Thyroid gland (tissue), 4 donors: ENCODE results near the gene OR2B2. TPM values are rescaled to one million over a fixed set of nuclear protein-coding genes. Genes with fewer than 3 reads are reported as not detected.
"Not testable (repeated sequence)": the region's sequence is repeated elsewhere in the genome, so short reads cannot be mapped to it uniquely, and the experiment has no call there.

ENCODE experiments used
- DNase-seq, 2 donors: peaks; one replicate each; pipeline ENCODE4 v3.0.0-alpha.2; 2019
- H3K27ac ChIP-seq, 3 donors: fragments of 200-600 bp; sonication (generic); 1 replicate in 2 of 3; 2 replicates in 1 of 3; pipeline ENCODE4 v1.5.1; 2016 to 2019; ENCODE audit warnings: mild to moderate bottlenecking in 1 of 3, moderate library complexity in 1 of 3
- H3K27me3 ChIP-seq: fragments of 200-600 bp; sonication (generic); one replicate; pipeline ENCODE4 v1.5.1; 2019
- H3K36me3 ChIP-seq, 2 donors: fragments of 200-600 bp; sonication (generic); one replicate each; pipeline ENCODE4 v1.5.1; 2016 to 2019
- H3K4me1 ChIP-seq, 2 donors: fragments of 200-600 bp; sonication (generic); one replicate each; pipeline ENCODE4 v1.5.1; 2017 to 2019
- H3K4me3 ChIP-seq, 3 donors: fragments of 200-600 bp; sonication (generic); replicated peaks in 1 of 3; 1 replicate in 2 of 3; 2 replicates in 1 of 3; pipeline ENCODE4 v1.5.1; 2016; ENCODE audit warnings: mild to moderate bottlenecking in 1 of 3
- H3K9me3 ChIP-seq: fragments of 200-600 bp; sonication (generic); one replicate; pipeline ENCODE4 v1.5.1; 2017
- CTCF ChIP-seq, 6 experiments: fragments of 200-600 bp in 3 of 6; fragments of 450-650 bp in 3 of 6; sonication (generic) in 3 of 6; IDR thresholded peaks; one replicate each; pipeline ENCODE4 v1.5.1; 2016 to 2019; ENCODE audit warnings: antibody characterized with exemption in 6 of 6, mild to moderate bottlenecking in 2 of 6, inconsistent platforms in 1 of 6, moderate library complexity in 1 of 6
- POLR2A ChIP-seq, 2 donors: fragments of 450-650 bp; IDR thresholded peaks; one replicate each; pipeline ENCODE4 v1.6.1; 2017; ENCODE audit warnings: antibody characterized with exemption in 2 of 2, mild to moderate bottlenecking in 2 of 2, moderate library complexity in 1 of 2
- WGBS, 2 donors: methylation state at CpG; one replicate each; pipeline ENCODE4 v1.1.5; 2017; 5-methylcytosine and 5-hydroxymethylcytosine counted together
- intact Hi-C: fragments of 100-400 bp; cut with DNase I; formaldehyde crosslinking; loops from one replicate; pipeline ENCODE4 v1.15.1; 2023
- total RNA-seq, 4 donors: library from RNA; depleted of rRNA; stranded (reverse); fragments of >200 nt; gene quantifications; one replicate each; pipeline ENCODE4 v1.2.3, GENCODE V29; 2016

Gene OR2B2
- total RNA-seq, 4 donors from 2014 or later, result not detected

DNA sequence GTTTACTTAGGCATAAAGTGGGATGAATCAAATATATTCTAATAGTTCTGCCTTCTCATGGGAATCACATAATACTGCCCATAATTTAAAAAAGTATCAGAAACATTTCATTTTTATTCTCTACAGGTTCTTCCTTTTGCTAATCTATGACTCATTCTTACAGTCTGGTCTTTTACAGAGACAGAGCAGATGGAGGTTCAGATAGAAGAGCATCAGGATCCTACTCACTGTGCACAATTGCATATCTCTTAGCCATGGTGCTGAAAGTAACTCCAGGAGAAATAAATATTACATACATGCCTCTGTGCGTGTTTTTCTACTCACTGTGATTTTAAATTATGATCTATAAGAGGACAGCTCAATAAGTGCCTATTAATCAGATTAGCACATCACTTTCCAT is 28.6 kb upstream of the OR2B2 start:
- Histone ChIP-seq H3K27me3 (no peaks in the 10 kb centered on the region), H3K9me3 (no peaks in the 10 kb centered on the region), H3K4me3 (no peak overlapping the region), H3K27ac (no peak overlapping the region), H3K4me1 (no peaks in the 10 kb centered on the region), H3K36me3 (no peaks in the 10 kb centered on the region)
- intact Hi-C loops, result no loop called here
- TF ChIP-seq CTCF (IDR thresholded peaks at IDR 0.05) (no peak), POLR2A (IDR thresholded peaks at IDR 0.05) (no peak)
- WGBS, 2 donors, result 76 to 90% methylated on average over 1 of the region's 1 CpG
- DNase-seq, result no peak

GRCh38 chr6:27931209-27931608 is 19.0 kb upstream of the OR2B2 start:
- H3K4me1 ChIP-seq, result no peaks in the 10 kb centered on the region
- H3K27me3 ChIP-seq, result no peaks in the 10 kb centered on the region
- no peak overlapping the region for H3K4me3 ChIP-seq
- intact Hi-C loops, result no loop called here
- TF ChIP-seq CTCF (IDR thresholded peaks at IDR 0.05), result no peak
- no peak for TF ChIP-seq POLR2A (IDR thresholded peaks at IDR 0.05)
- DNase-seq, result no peak
- H3K27ac ChIP-seq, result no peak overlapping the region
- 85 to 92% methylated on average over 2 of the region's 2 CpGs for WGBS, 2 donors
- H3K9me3 ChIP-seq, result no peaks in the 10 kb centered on the region
- H3K36me3 ChIP-seq, result no peaks in the 10 kb centered on the region

DNA sequence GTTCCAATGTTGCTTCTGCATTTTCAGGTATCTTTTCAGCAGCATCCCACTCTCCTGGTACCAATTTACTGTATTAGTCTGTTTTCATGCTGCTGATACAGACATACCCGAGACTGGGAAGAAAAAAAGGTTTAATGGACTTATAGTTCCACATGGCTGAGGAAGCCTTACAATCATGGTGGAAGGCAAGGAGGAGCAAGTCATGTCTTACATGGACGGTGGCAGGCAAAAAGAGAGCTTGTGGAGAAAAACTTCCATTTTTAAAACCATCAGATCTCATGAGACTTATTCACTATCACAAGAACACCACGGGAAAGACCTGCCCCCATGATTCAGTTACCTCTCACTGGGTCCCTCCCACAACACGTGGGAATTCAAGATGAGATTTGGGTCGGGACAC is 17.7 kb upstream of the OR2B2 start:
- H3K27me3 ChIP-seq, H3K36me3 ChIP-seq, H3K4me1 ChIP-seq, H3K9me3 ChIP-seq, H3K27ac ChIP-seq, DNase-seq, H3K4me3 ChIP-seq, intact Hi-C loops: not testable (repeated sequence)
- WGBS, 2 donors, result 82 to 88% methylated on average over 5 of the region's 5 CpGs

- WGBS, 2 donors, result 87 to 96% methylated on average over 2 of the region's 2 CpGs
Measured at GRCh38 chr6:27928041-27928440, 15.8 kb upstream of the OR2B2 start.

GRCh38 chr6:27924179-27924578 is 12.0 kb upstream of the OR2B2 start:
- Histone ChIP-seq H3K36me3 (no peaks in the 10 kb centered on the region), H3K4me1 (no peaks in the 10 kb centered on the region), H3K4me3 (no peak overlapping the region), H3K27ac (no peak overlapping the region), H3K27me3 (no peaks in the 10 kb centered on the region), H3K9me3 (no peaks in the 10 kb centered on the region)
- no peak for TF ChIP-seq CTCF (IDR thresholded peaks at IDR 0.05)
- no peak for TF ChIP-seq POLR2A (IDR thresholded peaks at IDR 0.05)
- WGBS, 2 donors, result 83 to 86% methylated on average over 6 of the region's 6 CpGs
- intact Hi-C loops, result no loop called here
- no peak for DNase-seq

More at GRCh38 chr6:27928041-27928440, 15.8 kb upstream of the OR2B2 start:
- DNase-seq, H3K4me1 ChIP-seq, H3K27ac ChIP-seq, H3K36me3 ChIP-seq, intact Hi-C loops, H3K4me3 ChIP-seq, H3K9me3 ChIP-seq, H3K27me3 ChIP-seq: not testable (repeated sequence)

GRCh38 chr6:27922949-27923348 is 10.8 kb upstream of the OR2B2 start:
- TF ChIP-seq CTCF (IDR thresholded peaks at IDR 0.05) (no peak), POLR2A (IDR thresholded peaks at IDR 0.05) (no peak)
- DNase-seq, result no peak
- no peak overlapping the region for H3K27ac ChIP-seq
- no peaks in the 10 kb centered on the region for H3K36me3 ChIP-seq
- no peaks in the 10 kb centered on the region for H3K9me3 ChIP-seq
- no peak overlapping the region for H3K4me3 ChIP-seq
- no peaks in the 10 kb centered on the region for H3K27me3 ChIP-seq
- intact Hi-C loops, result no loop called here
- no peaks in the 10 kb centered on the region for H3K4me1 ChIP-seq
